Cardiac muscle cell (in vitro differentiated cells and primary cell): ENCODE data around the gene TBC1D4. TPM values are rescaled to one million over a fixed set of nuclear protein-coding genes. Genes with fewer than 3 reads are reported as not detected.

ENCODE experiments used
- DNase-seq, 2 donors: peaks; one replicate each; pipeline versions ENCODE4 v3.0.0 to v3.0.0-alpha.2; 2010 to 2017; ENCODE audit warnings: low read depth in 1 of 2, low spot score in 1 of 2
- H3K27ac ChIP-seq: fragments of 200-600 bp; sonication (generic); 2 replicates; pipeline ENCODE4 v1.5.1; 2016
- H3K27me3 ChIP-seq: fragments of 200-600 bp; sonication (generic); 2 replicates; pipeline ENCODE4 v1.6.0; 2016; ENCODE audit warnings: control low read depth
- H3K36me3 ChIP-seq: fragments of 200-600 bp; sonication (generic); 2 replicates; pipeline ENCODE4 v1.5.1; 2016; ENCODE audit warnings: control low read depth
- H3K4me1 ChIP-seq: fragments of 200-600 bp; sonication (generic); 2 replicates; pipeline ENCODE4 v1.8.1; 2017; ENCODE audit warnings: low read depth, mild to moderate bottlenecking, mixed run types
- H3K4me3 ChIP-seq: fragments of 200-600 bp; sonication (generic); 2 replicates; pipeline ENCODE4 v1.5.1; 2016; ENCODE audit warnings: mild to moderate bottlenecking
- H3K9me3 ChIP-seq: fragments of 200-600 bp; sonication (generic); 2 replicates; pipeline ENCODE4 v1.5.1; 2017; ENCODE audit warnings: low read depth, mild to moderate bottlenecking, control low read depth
- CTCF ChIP-seq: IDR thresholded peaks from 2 replicates; pipeline ENCODE4 v1.5.1; 2012; ENCODE audit warnings: low read depth, mild to moderate bottlenecking, low read length
- polyA plus RNA-seq: library from polyadenylated mRNA; unstranded; fragments of >200 nt; fragmentation: Nextera tagmentation; extraction: Ambion mirVana; gene quantifications from 2 replicates; pipeline ENCODE4 v1.2.1, GENCODE V29; 2016
- total RNA-seq: library from RNA; depleted of rRNA; stranded (reverse); fragments of >200 nt; gene quantifications from 2 replicates; pipeline ENCODE4 v1.2.3, GENCODE V29; 2016

The TBC1D4 gene
- total and polyA plus RNA-seq, 2 experiments from 2014 or later = 14.8 to 43.7 TPM

- Histone ChIP-seq H3K4me3 (no peak overlapping the region), H3K4me1 (peaks cover 9% of the 10 kb centered on the region), H3K36me3 (no peaks in the 10 kb centered on the region), H3K27ac (no peak overlapping the region), H3K9me3 (no peaks in the 10 kb centered on the region), H3K27me3 (no peaks in the 10 kb centered on the region)
- TF ChIP-seq CTCF = no peak
- no peak for DNase-seq
Measured at GRCh38 chr13:75478659-75479058, 3.3 kb downstream of the TBC1D4 start.

GRCh38 chr13:75474956-75475355 is 7.0 kb downstream of the TBC1D4 start:
- Histone ChIP-seq H3K27ac (no peak overlapping the region), H3K4me3 (no peak overlapping the region), H3K4me1 (peaks cover under 1% of the 10 kb centered on the region), H3K9me3 (no peaks in the 10 kb centered on the region), H3K36me3 (no peaks in the 10 kb centered on the region), H3K27me3 (no peaks in the 10 kb centered on the region)
- TF ChIP-seq CTCF = no peak
- no peak for DNase-seq

- Histone ChIP-seq H3K9me3 (no peaks in the 10 kb centered on the region), H3K36me3 (no peaks in the 10 kb centered on the region), H3K4me1 (no peaks in the 10 kb centered on the region), H3K27ac (no peak overlapping the region), H3K4me3 (no peak overlapping the region), H3K27me3 (no peaks in the 10 kb centered on the region)
- no peak for TF ChIP-seq CTCF
- no peak for DNase-seq
Measured at GRCh38 chr13:75473468-75473867, 8.5 kb downstream of the TBC1D4 start.

- H3K4me3 ChIP-seq = no peak overlapping the region
- H3K9me3 ChIP-seq = no peaks in the 10 kb centered on the region
- H3K36me3 ChIP-seq = no peaks in the 10 kb centered on the region
- H3K27ac ChIP-seq = no peak overlapping the region
- TF ChIP-seq CTCF = no peak
- DNase-seq = no peak
- H3K4me1 ChIP-seq = no peaks in the 10 kb centered on the region
- H3K27me3 ChIP-seq = no peaks in the 10 kb centered on the region
Measured at GRCh38 chr13:75470676-75471075, 11.3 kb downstream of the TBC1D4 start.

- H3K4me3 ChIP-seq = no peak overlapping the region
- no peaks in the 10 kb centered on the region for H3K27me3 ChIP-seq
- DNase-seq = no peak
- H3K4me1 ChIP-seq = no peaks in the 10 kb centered on the region
- no peaks in the 10 kb centered on the region for H3K9me3 ChIP-seq
- no peaks in the 10 kb centered on the region for H3K36me3 ChIP-seq
- no peak for TF ChIP-seq CTCF
- H3K27ac ChIP-seq = no peak overlapping the region
Measured at GRCh38 chr13:75469047-75469446, 12.9 kb downstream of the TBC1D4 start.

GRCh38 chr13:75468602-75469001 is 13.4 kb downstream of the TBC1D4 start:
- H3K4me3 ChIP-seq = no peak overlapping the region
- no peak overlapping the region for H3K27ac ChIP-seq
- TF ChIP-seq CTCF = no peak
- H3K9me3 ChIP-seq = no peaks in the 10 kb centered on the region
- no peaks in the 10 kb centered on the region for H3K4me1 ChIP-seq
- no peaks in the 10 kb centered on the region for H3K36me3 ChIP-seq
- DNase-seq = no peak
- no peaks in the 10 kb centered on the region for H3K27me3 ChIP-seq
